Fibroblast of mammary gland (primary cell): Measurements from ENCODE around the gene CXorf65.

Experiments
- DNase-seq: peaks from one replicate; pipeline ENCODE4 v3.0.0-alpha.2; 2010; ENCODE audit warnings: low read depth
- H3K4me3 ChIP-seq: 2 replicates; pipeline ENCODE4 v1.5.1; 2011; ENCODE audit warnings: low read depth, mild to moderate bottlenecking, low read length, moderate library complexity; ENCODE audit not compliant: control insufficient read depth
- CTCF ChIP-seq: conservative IDR thresholded peaks from 2 replicates; pipeline ENCODE4 v1.5.1; 2011; ENCODE audit warnings: low read depth, low read length, inconsistent platforms; ENCODE audit not compliant: control insufficient read depth, insufficient read depth

Gene CXorf65

GRCh38 chrX:71057848-71058530 is 48.6 kb downstream of the CXorf65 start:
- TF ChIP-seq CTCF, result no peak
- no peak overlapping the region for H3K4me3 ChIP-seq
- no peak for DNase-seq

- no peak overlapping the region for H3K4me3 ChIP-seq
- peak; percentile 51 for DNase-seq
- no peak for TF ChIP-seq CTCF
These were observed 49.7 kb downstream of the CXorf65 start for GRCh38 chrX:71056867-71057266.
